OCI-LY7 (cell line): ENCODE measurements around the gene ARHGAP18. TPM values are rescaled to one million over a fixed set of nuclear protein-coding genes. Genes with fewer than 3 reads are reported as not detected.

Experiments used
- BruUV-seq: library from RNA; stranded (reverse); fragments of 400-500 nt; replicated peaks from 2 replicates; lab custom pipeline; 2021; lab: Mats Ljungman, UMichigan
- CTCF ChIA-PET: fragments of 300-600 bp; sonication (Branson Sonifier 250); formaldehyde crosslinking; loops from one replicate; lab custom pipeline; 2022; ENCODE audit warnings: antibody characterized with exemption; ENCODE audit not compliant: unreplicated experiment; lab: Charles Lee
- POLR2A ChIA-PET: fragments of 300-600 bp; sonication (Branson Sonifier 250); formaldehyde crosslinking; loops from one replicate; lab custom pipeline; 2022; ENCODE audit warnings: antibody characterized with exemption; lab: Charles Lee
- DNase-seq: peaks from one replicate; pipeline ENCODE4 v3.0.0-alpha.2; 2015; ENCODE audit warnings: low spot score
- H2AFZ ChIP-seq: fragments of 200-600 bp; sonication (generic), shearing (Covaris generic); 2 replicates; pipeline ENCODE4 v1.6.1; 2014; ENCODE audit warnings: mild to moderate bottlenecking, antibody characterized with exemption, low read length, moderate library complexity
- H3K27ac ChIP-seq: fragments of 200-600 bp; sonication (generic); 2 replicates; pipeline ENCODE4 v1.5.1; 2014; ENCODE audit warnings: mixed run types, low read depth, mild to moderate bottlenecking, moderate library complexity, low read length, inconsistent platforms; ENCODE audit not compliant: poor library complexity, severe bottlenecking
- H3K36me3 ChIP-seq: fragments of 200-600 bp; sonication (generic); 2 replicates; pipeline ENCODE4 v1.6.1; 2014; ENCODE audit warnings: mild to moderate bottlenecking, antibody characterized with exemption, low read length, moderate library complexity, mixed read lengths; ENCODE audit not compliant: insufficient read depth
- H3K4me1 ChIP-seq: fragments of 200-600 bp; sonication (generic); 2 replicates; pipeline ENCODE4 v1.5.1; 2014; ENCODE audit warnings: mild to moderate bottlenecking, low read length; ENCODE audit not compliant: insufficient read depth, poor library complexity, severe bottlenecking
- H3K4me2 ChIP-seq: fragments of 200-600 bp; sonication (generic); 2 replicates; pipeline ENCODE4 v1.6.1; 2014; ENCODE audit warnings: mild to moderate bottlenecking, low read length
- H3K4me3 ChIP-seq: fragments of 200-600 bp; sonication (generic); 2 replicates; pipeline ENCODE4 v1.5.1; 2014; ENCODE audit warnings: mild to moderate bottlenecking, low read depth, low read length; ENCODE audit not compliant: poor library complexity, severe bottlenecking
- H3K79me2 ChIP-seq: fragments of 200-600 bp; sonication (generic); 2 replicates; pipeline ENCODE4 v1.6.1; 2016; ENCODE audit warnings: low read depth, mild to moderate bottlenecking, low read length, moderate library complexity, mixed read lengths; ENCODE audit not compliant: insufficient read depth
- H3K9me2 ChIP-seq: fragments of 200-600 bp; sonication (generic); 2 replicates; pipeline ENCODE4 v1.6.1; 2016; ENCODE audit warnings: mild to moderate bottlenecking, low read length, mixed read lengths; ENCODE audit not compliant: insufficient read depth
- H3K9me3 ChIP-seq: fragments of 200-600 bp; sonication (generic); 2 replicates; pipeline ENCODE4 v1.6.1; 2014; ENCODE audit warnings: mild to moderate bottlenecking, mixed run types, low read length, mixed read lengths
- H4K20me1 ChIP-seq: fragments of 200-600 bp; sonication (generic); 2 replicates; pipeline ENCODE4 v1.6.1; 2014; ENCODE audit warnings: mild to moderate bottlenecking, antibody characterized with exemption, low read length, moderate library complexity, mixed read lengths; ENCODE audit not compliant: insufficient read depth
- EZH2phosphoT487 ChIP-seq: fragments of 200-600 bp; sonication (generic); IDR thresholded peaks from 2 replicates; pipeline ENCODE4 v1.6.1; 2018; ENCODE audit warnings: low read depth, borderline replicate concordance, mild to moderate bottlenecking, mixed run types, antibody characterized with exemption, low read length, moderate library complexity, mixed read lengths
- intact Hi-C: fragments of 100-400 bp; cut with micrococcal nuclease; formaldehyde crosslinking; loops from one replicate; pipeline ENCODE4 v1.10.0; 2022; ENCODE audit not compliant: unreplicated experiment
- total RNA-seq, 2 experiments: library from RNA; depleted of rRNA in 1 of 2; stranded (reverse); fragments of >200 nt in 1 of 2; shearing (Covaris generic) in 1 of 2; gene quantifications; 2 replicates each; pipeline ENCODE4 v1.2.3, GENCODE V29; 2014 to 2022
- TF ChIP-seq, protein P1 (sequence below): fragments of 200-600 bp; sonication (generic); conservative IDR thresholded peaks from 2 replicates; pipeline ENCODE4 v1.5.1; 2014; ENCODE audit warnings: mild to moderate bottlenecking, antibody characterized with exemption, low read length, moderate library complexity, mixed read lengths

The ARHGAP18 gene
- total RNA-seq, 2 experiments from 2014 or later, result 4.8 to 7.5 TPM

DNA sequence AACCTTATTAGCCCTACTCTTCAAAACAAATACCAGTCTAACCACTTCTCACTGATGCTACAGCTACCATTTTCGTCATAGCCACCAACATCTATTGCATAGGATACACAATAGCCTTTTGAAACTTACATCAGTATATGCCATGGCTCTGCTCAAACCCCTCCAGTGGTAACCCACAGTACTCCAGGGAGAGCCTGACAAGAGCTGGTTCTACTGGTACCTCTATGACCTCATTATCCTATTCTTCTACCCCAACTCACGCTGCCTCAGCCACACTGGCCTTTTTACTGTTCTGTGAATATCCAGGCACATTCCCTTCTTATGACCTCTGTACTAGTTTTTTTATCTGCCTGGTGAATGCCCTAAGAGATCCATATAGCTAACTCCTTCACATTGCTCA is 157.6 kb downstream of the ARHGAP18 start:
- POLR2A ChIA-PET, result no interaction called here
- intact Hi-C loops, result no loop called here

DNA sequence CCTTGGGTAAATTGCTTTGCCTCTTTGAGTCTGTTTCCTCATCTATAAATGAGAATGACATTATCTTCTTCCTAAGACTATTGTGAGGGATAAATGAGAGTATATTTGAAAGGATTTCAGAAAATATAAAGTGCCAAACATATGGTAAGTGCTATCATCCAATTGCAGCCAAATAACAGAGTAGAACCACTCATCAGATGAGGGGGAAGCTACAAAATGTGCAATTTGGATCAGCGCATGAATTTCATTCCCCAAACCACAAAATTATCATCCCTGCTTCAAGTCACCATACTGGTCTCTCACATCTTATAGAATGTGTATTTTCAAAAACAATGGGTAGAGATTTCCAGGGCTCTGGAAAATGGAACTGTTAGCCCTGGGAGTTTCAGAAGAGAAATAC is 158.5 kb downstream of the ARHGAP18 start:
- BruUV-seq, result no TSS peak
- CTCF ChIA-PET, result no interaction called here
- H3K4me3 ChIP-seq, result no peak overlapping the region

More for the DNA sequence above, 157.6 kb downstream of the ARHGAP18 start:
- Histone ChIP-seq H3K9me2 (no peaks in the 10 kb centered on the region), H3K36me3 (no peaks in the 10 kb centered on the region), H3K4me3 (no peak overlapping the region), H2AFZ (no peak overlapping the region), H4K20me1 (no peaks in the 10 kb centered on the region), H3K4me1 (no peaks in the 10 kb centered on the region), H3K9me3 (no peaks in the 10 kb centered on the region), H3K27ac (no peak overlapping the region), H3K79me2 (no peaks in the 10 kb centered on the region), H3K4me2 (no peak overlapping the region)
- TF ChIP-seq EZH2phosphoT487, result no peak
- TF ChIP-seq, protein P1, sequence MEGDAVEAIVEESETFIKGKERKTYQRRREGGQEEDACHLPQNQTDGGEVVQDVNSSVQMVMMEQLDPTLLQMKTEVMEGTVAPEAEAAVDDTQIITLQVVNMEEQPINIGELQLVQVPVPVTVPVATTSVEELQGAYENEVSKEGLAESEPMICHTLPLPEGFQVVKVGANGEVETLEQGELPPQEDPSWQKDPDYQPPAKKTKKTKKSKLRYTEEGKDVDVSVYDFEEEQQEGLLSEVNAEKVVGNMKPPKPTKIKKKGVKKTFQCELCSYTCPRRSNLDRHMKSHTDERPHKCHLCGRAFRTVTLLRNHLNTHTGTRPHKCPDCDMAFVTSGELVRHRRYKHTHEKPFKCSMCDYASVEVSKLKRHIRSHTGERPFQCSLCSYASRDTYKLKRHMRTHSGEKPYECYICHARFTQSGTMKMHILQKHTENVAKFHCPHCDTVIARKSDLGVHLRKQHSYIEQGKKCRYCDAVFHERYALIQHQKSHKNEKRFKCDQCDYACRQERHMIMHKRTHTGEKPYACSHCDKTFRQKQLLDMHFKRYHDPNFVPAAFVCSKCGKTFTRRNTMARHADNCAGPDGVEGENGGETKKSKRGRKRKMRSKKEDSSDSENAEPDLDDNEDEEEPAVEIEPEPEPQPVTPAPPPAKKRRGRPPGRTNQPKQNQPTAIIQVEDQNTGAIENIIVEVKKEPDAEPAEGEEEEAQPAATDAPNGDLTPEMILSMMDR, result no peak
- CTCF ChIA-PET, result no interaction called here
- no peak for DNase-seq
- no TSS peak for BruUV-seq

DNA sequence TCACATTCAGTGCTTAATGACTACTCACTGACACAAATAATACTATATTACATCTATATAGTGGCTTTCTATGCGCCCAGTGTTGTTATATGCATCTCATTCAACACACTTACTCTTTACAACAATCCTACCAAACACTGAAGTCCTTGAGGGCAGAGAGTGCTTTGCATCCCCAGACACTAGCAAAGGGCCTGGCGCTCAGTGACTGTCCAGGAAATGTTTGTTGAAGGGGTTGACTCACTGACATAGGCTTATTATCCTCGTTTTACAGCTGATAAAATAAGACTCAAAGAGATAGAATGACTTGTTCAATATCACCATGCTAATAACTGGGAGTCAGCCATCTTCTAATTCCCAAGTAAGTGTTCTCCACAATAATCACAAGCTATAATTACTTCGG is 163.3 kb downstream of the ARHGAP18 start:
- TF ChIP-seq, protein P1, result no peak
- TF ChIP-seq EZH2phosphoT487, result no peak
- no peak for DNase-seq
- Histone ChIP-seq H2AFZ (no peak overlapping the region), H3K4me1 (no peaks in the 10 kb centered on the region), H3K4me3 (no peak overlapping the region), H3K79me2 (no peaks in the 10 kb centered on the region), H3K36me3 (no peaks in the 10 kb centered on the region), H3K27ac (no peak overlapping the region), H3K9me2 (no peaks in the 10 kb centered on the region; the same call in 1 of the 2 replicates), H3K9me3 (no peaks in the 10 kb centered on the region), H4K20me1 (no peaks in the 10 kb centered on the region), H3K4me2 (no peak overlapping the region)
- intact Hi-C loops, result no loop called here
- POLR2A ChIA-PET, result interaction anchor here (0.6 kb wide), 1 partner anchor 338 kb away, joined by 3 read pairs; no protein-coding TSS in a partner anchor
- no TSS peak for BruUV-seq
- CTCF ChIA-PET, result no interaction called here

More for the DNA sequence above, 158.5 kb downstream of the ARHGAP18 start:
- H3K4me1 ChIP-seq, result no peaks in the 10 kb centered on the region
- TF ChIP-seq, protein P1, result no peak
- no peak for TF ChIP-seq EZH2phosphoT487
- H3K27ac ChIP-seq, result no peak overlapping the region
- H3K4me2 ChIP-seq, result no peak overlapping the region
- H3K79me2 ChIP-seq, result no peaks in the 10 kb centered on the region
- no peak for DNase-seq
- intact Hi-C loops, result no loop called here
- H2AFZ ChIP-seq, result no peak overlapping the region
- H4K20me1 ChIP-seq, result no peaks in the 10 kb centered on the region
- no peaks in the 10 kb centered on the region for H3K9me3 ChIP-seq
- POLR2A ChIA-PET, result interaction anchor here (0.6 kb wide), 1 partner anchor 16 kb away, joined by 4 read pairs; no protein-coding TSS in a partner anchor
- no peaks in the 10 kb centered on the region for H3K36me3 ChIP-seq
- no peaks in the 10 kb centered on the region for H3K9me2 ChIP-seq
